ENCODE measurements around the gene TDRD12.
"Not testable (repeated sequence)": the region's sequence is repeated elsewhere in the genome, so short reads cannot be mapped to it uniquely, and the experiment has no call there.

The TDRD12 gene

GRCh38 chr19:32866061-32866460 lies 146.5 kb downstream of the TDRD12 start:
- no peak for DNase-seq (ENCODE audit: low read depth, low spot score)

GRCh38 chr19:32866564-32867265 lies 147.1 kb downstream of the TDRD12 start:
- no peak for DNase-seq (ENCODE audit: low read depth, low spot score)
- Histone ChIP-seq H3K9ac (ENCODE audit: insufficient read length, low read depth) (peak overlapping the region; percentile 26), H3K9me3 (ENCODE audit: insufficient read depth, low read length) (no peaks in the 10 kb centered on the region), H3K27me3 (ENCODE audit: insufficient read depth, insufficient read length) (no peaks in the 10 kb centered on the region), H3K4me3 (ENCODE audit: insufficient read length, low read depth) (no peak overlapping the region), H3K4me1 (ENCODE audit: insufficient read depth, insufficient read length) (peaks cover 6% of the 10 kb centered on the region), H3K36me3 (ENCODE audit: insufficient read depth, insufficient read length, low read length) (no peaks in the 10 kb centered on the region)
- TF ChIP-seq SUZ12 (IDR thresholded peaks at IDR 0.05; ENCODE audit: extremely low read depth, insufficient read depth, insufficient read length) = no peak
- no peak for TF ChIP-seq ZNF274 (IDR thresholded peaks at IDR 0.05; ENCODE audit: low read depth, low read length)
- no peak for TF ChIP-seq YY1 (IDR thresholded peaks at IDR 0.05; ENCODE audit: insufficient read depth, insufficient read length)

More at GRCh38 chr19:32866061-32866460, 146.5 kb downstream of the TDRD12 start:
- no peaks in the 10 kb centered on the region for H3K9me3 ChIP-seq (ENCODE audit: insufficient read depth, low read length)
- TF ChIP-seq YY1 (IDR thresholded peaks at IDR 0.05; ENCODE audit: insufficient read depth, insufficient read length) (no peak), SUZ12 (IDR thresholded peaks at IDR 0.05; ENCODE audit: extremely low read depth, insufficient read depth, insufficient read length) (no peak), ZNF274 (IDR thresholded peaks at IDR 0.05; ENCODE audit: low read depth, low read length) (no peak)
- H3K27me3 ChIP-seq (ENCODE audit: insufficient read depth, insufficient read length) = no peaks in the 10 kb centered on the region
- no peak overlapping the region for H3K9ac ChIP-seq (ENCODE audit: insufficient read length, low read depth)
- no peaks in the 10 kb centered on the region for H3K36me3 ChIP-seq (ENCODE audit: insufficient read depth, insufficient read length, low read length)
- peaks cover 6% of the 10 kb centered on the region for H3K4me1 ChIP-seq (ENCODE audit: insufficient read depth, insufficient read length)
- H3K4me3 ChIP-seq (ENCODE audit: insufficient read length, low read depth) = no peak overlapping the region

- not testable (repeated sequence) for H3K27me3 ChIP-seq (ENCODE audit: insufficient read depth, insufficient read length); H3K36me3 ChIP-seq (ENCODE audit: insufficient read depth, insufficient read length, low read length); H3K4me1 ChIP-seq (ENCODE audit: insufficient read depth, insufficient read length); H3K9me3 ChIP-seq (ENCODE audit: insufficient read depth, low read length); DNase-seq (ENCODE audit: low read depth, low spot score); H3K9ac ChIP-seq (ENCODE audit: insufficient read length, low read depth); H3K4me3 ChIP-seq (ENCODE audit: insufficient read length, low read depth)
Measured at GRCh38 chr19:32867436-32867835, 147.9 kb downstream of the TDRD12 start.

- no peaks in the 10 kb centered on the region for H3K27me3 ChIP-seq (ENCODE audit: insufficient read depth, insufficient read length)
Measured at GRCh38 chr19:32868206-32868950, 148.8 kb downstream of the TDRD12 start.

GRCh38 chr19:32869369-32869965 lies 149.9 kb downstream of the TDRD12 start, which contains the start of gene SLC7A9:
Gene SLC7A9 (minus strand): TSS chr19:32869767. CDS start chr19:32868534, 1,233 bp downstream.
- no peaks in the 10 kb centered on the region for H3K9me3 ChIP-seq (ENCODE audit: insufficient read depth, low read length)
- no peak for DNase-seq (ENCODE audit: low read depth, low spot score)
- H3K9ac ChIP-seq (ENCODE audit: insufficient read length, low read depth) = peak within 1 kb of the TSS; percentile 4
- no peaks in the 10 kb centered on the region for H3K27me3 ChIP-seq (ENCODE audit: insufficient read depth, insufficient read length)
- H3K4me3 ChIP-seq (ENCODE audit: insufficient read length, low read depth) = no peak within 1 kb of the TSS
- no peaks in the 10 kb centered on the region for H3K36me3 ChIP-seq (ENCODE audit: insufficient read depth, insufficient read length, low read length)
- H3K4me1 ChIP-seq (ENCODE audit: insufficient read depth, insufficient read length) = peaks cover 8% of the 10 kb centered on the region
- no peak for TF ChIP-seq SUZ12 (IDR thresholded peaks at IDR 0.05; ENCODE audit: extremely low read depth, insufficient read depth, insufficient read length)

More at GRCh38 chr19:32868206-32868950, 148.8 kb downstream of the TDRD12 start:
- H3K9me3 ChIP-seq (ENCODE audit: insufficient read depth, low read length) = no peaks in the 10 kb centered on the region
- peaks cover 8% of the 10 kb centered on the region for H3K4me1 ChIP-seq (ENCODE audit: insufficient read depth, insufficient read length)
- no peak overlapping the region for H3K4me3 ChIP-seq (ENCODE audit: insufficient read length, low read depth)
- peak overlapping the region; percentile 4 for H3K9ac ChIP-seq (ENCODE audit: insufficient read length, low read depth)
- TF ChIP-seq YY1 (IDR thresholded peaks at IDR 0.05; ENCODE audit: insufficient read depth, insufficient read length) = no peak
- TF ChIP-seq SUZ12 (IDR thresholded peaks at IDR 0.05; ENCODE audit: extremely low read depth, insufficient read depth, insufficient read length) = no peak
- no peak for TF ChIP-seq ZNF274 (IDR thresholded peaks at IDR 0.05; ENCODE audit: low read depth, low read length)
- DNase-seq (ENCODE audit: low read depth, low spot score) = no peak
- no peaks in the 10 kb centered on the region for H3K36me3 ChIP-seq (ENCODE audit: insufficient read depth, insufficient read length, low read length)

- DNase-seq (ENCODE audit: low read depth, low spot score) = no peak
- H3K9me3 ChIP-seq (ENCODE audit: insufficient read depth, low read length) = no peaks in the 10 kb centered on the region
- peaks cover 10% of the 10 kb centered on the region for H3K4me1 ChIP-seq (ENCODE audit: insufficient read depth, insufficient read length)
- no peak overlapping the region for H3K9ac ChIP-seq (ENCODE audit: insufficient read length, low read depth)
- no peak overlapping the region for H3K4me3 ChIP-seq (ENCODE audit: insufficient read length, low read depth)
- H3K36me3 ChIP-seq (ENCODE audit: insufficient read depth, insufficient read length, low read length) = no peaks in the 10 kb centered on the region
- no peak for TF ChIP-seq ZNF274 (IDR thresholded peaks at IDR 0.05; ENCODE audit: low read depth, low read length)
- no peak for TF ChIP-seq YY1 (IDR thresholded peaks at IDR 0.05; ENCODE audit: insufficient read depth, insufficient read length)
- no peak for TF ChIP-seq SUZ12 (IDR thresholded peaks at IDR 0.05; ENCODE audit: extremely low read depth, insufficient read depth, insufficient read length)
- no peaks in the 10 kb centered on the region for H3K27me3 ChIP-seq (ENCODE audit: insufficient read depth, insufficient read length)
Measured at GRCh38 chr19:32869966-32870573, 150.5 kb downstream of the TDRD12 start.

GRCh38 chr19:32870981-32871451 lies 151.4 kb downstream of the TDRD12 start:
- no peak for TF ChIP-seq YY1 (IDR thresholded peaks at IDR 0.05; ENCODE audit: insufficient read depth, insufficient read length)
- no peak for TF ChIP-seq SUZ12 (IDR thresholded peaks at IDR 0.05; ENCODE audit: extremely low read depth, insufficient read depth, insufficient read length)
- no peak for TF ChIP-seq ZNF274 (IDR thresholded peaks at IDR 0.05; ENCODE audit: low read depth, low read length)
- no peaks in the 10 kb centered on the region for H3K9me3 ChIP-seq (ENCODE audit: insufficient read depth, low read length)
- H3K9ac ChIP-seq (ENCODE audit: insufficient read length, low read depth) = no peak overlapping the region
- no peak overlapping the region for H3K4me3 ChIP-seq (ENCODE audit: insufficient read length, low read depth)
- no peak for DNase-seq (ENCODE audit: low read depth, low spot score)
- no peaks in the 10 kb centered on the region for H3K36me3 ChIP-seq (ENCODE audit: insufficient read depth, insufficient read length, low read length)
- H3K27me3 ChIP-seq (ENCODE audit: insufficient read depth, insufficient read length) = no peaks in the 10 kb centered on the region
- peaks cover 13% of the 10 kb centered on the region for H3K4me1 ChIP-seq (ENCODE audit: insufficient read depth, insufficient read length)

Measured in NT2/D1 (cell line).